IMR-90 (cell line): ENCODE data around the gene DENND1A. TPM values are rescaled to one million over a fixed set of nuclear protein-coding genes. Genes with fewer than 3 reads are reported as not detected.

Source experiments
- ATAC-seq: fragments of 200-7000 bp; cut with Tn5 transposase; 2 replicates; pipeline ENCODE4 v1.9.1; 2020; ENCODE audit warnings: low read depth, mild to moderate bottlenecking, moderate library complexity
- BruUV-seq: library from RNA; stranded (reverse); fragments of 400-500 nt; replicated peaks from 2 replicates; lab custom pipeline; 2021; lab: Mats Ljungman, UMichigan
- CTCF ChIA-PET: fragments of 300-600 bp; formaldehyde crosslinking; extraction: SDS; loops from one replicate; lab custom pipeline; 2021; ENCODE audit warnings: antibody characterized with exemption; lab: Yijun Ruan, JAX
- POLR2A ChIA-PET: fragments of 300-600 bp; sonication (Branson Sonifier 250); formaldehyde crosslinking; loops from one replicate; lab custom pipeline; 2022; ENCODE audit warnings: antibody characterized with exemption; ENCODE audit not compliant: unreplicated experiment; lab: Charles Lee
- DNase-seq: peaks from one replicate; pipeline ENCODE4 v3.0.0; 2013
- H2AFZ ChIP-seq: replicated peaks from 2 replicates; pipeline ENCODE3; 2013; ENCODE audit warnings: low read length, mild to moderate bottlenecking; ENCODE audit not compliant: poor library complexity
- H2AK5ac ChIP-seq: 2 replicates; pipeline ENCODE4 v1.6.1; 2013; ENCODE audit warnings: low read depth, low read length, inconsistent platforms
- H2AK9ac ChIP-seq: replicated peaks from 2 replicates; pipeline ENCODE3; 2013; ENCODE audit warnings: mild to moderate bottlenecking, low read depth, low read length, moderate library complexity; ENCODE audit not compliant: poor library complexity
- H2BK120ac ChIP-seq: 2 replicates; pipeline ENCODE4 v1.6.1; 2013; ENCODE audit warnings: low read depth, low read length, inconsistent platforms
- H2BK15ac ChIP-seq: 3 replicates; pipeline ENCODE4 v1.6.1; 2013; ENCODE audit warnings: low read depth, low read length, inconsistent platforms
- H2BK20ac ChIP-seq: 2 replicates; pipeline ENCODE4 v1.6.1; 2013; ENCODE audit warnings: low read depth, mild to moderate bottlenecking, inconsistent platforms, low read length, moderate library complexity
- H2BK5ac ChIP-seq: 2 replicates; pipeline ENCODE4 v1.6.1; 2013; ENCODE audit warnings: mild to moderate bottlenecking, low read depth, low read length, inconsistent platforms; ENCODE audit not compliant: poor library complexity, severe bottlenecking
- H3K14ac ChIP-seq: replicated peaks from 2 replicates; pipeline ENCODE4 v1.6.1; 2013; ENCODE audit warnings: low read depth, low read length, inconsistent platforms
- H3K18ac ChIP-seq: 2 replicates; pipeline ENCODE4 v1.6.1; 2013; ENCODE audit warnings: low read depth, low read length, control low read depth
- H3K23ac ChIP-seq: 2 replicates; pipeline ENCODE4 v1.6.1; 2013; ENCODE audit warnings: low read depth, low read length, inconsistent platforms
- H3K27ac ChIP-seq: 2 replicates; pipeline ENCODE4 v1.5.1; 2013; ENCODE audit warnings: mild to moderate bottlenecking, control low read depth, low read length; ENCODE audit not compliant: insufficient read depth
- H3K27me3 ChIP-seq: 2 replicates; pipeline ENCODE4 v1.6.1; 2013; ENCODE audit warnings: low read length; ENCODE audit not compliant: control insufficient read depth, insufficient read depth
- H3K36me3 ChIP-seq: 2 replicates; pipeline ENCODE4 v1.6.1; 2013; ENCODE audit warnings: low read length, mixed read lengths; ENCODE audit not compliant: control insufficient read depth, insufficient read depth
- H3K4ac ChIP-seq: 2 replicates; pipeline ENCODE4 v1.6.1; 2013; ENCODE audit warnings: low read depth, low read length, inconsistent platforms
- H3K4me1 ChIP-seq: 2 replicates; pipeline ENCODE4 v1.6.1; 2013; ENCODE audit warnings: low read length, mixed read lengths; ENCODE audit not compliant: control insufficient read depth, insufficient read depth
- H3K4me2 ChIP-seq: 2 replicates; pipeline ENCODE4 v1.6.1; 2013; ENCODE audit warnings: low read depth, mild to moderate bottlenecking, control low read depth, low read length, moderate library complexity
- H3K4me3 ChIP-seq: 2 replicates; pipeline ENCODE4 v1.5.1; 2013; ENCODE audit warnings: low read depth, mild to moderate bottlenecking, control low read depth, low read length, moderate library complexity; ENCODE audit not compliant: insufficient read depth
- H3K56ac ChIP-seq: 2 replicates; pipeline ENCODE4 v1.6.1; 2013; ENCODE audit warnings: low read length, inconsistent platforms; ENCODE audit not compliant: insufficient read depth; ENCODE audit errors: extremely low read depth
- H3K79me1 ChIP-seq, 2 experiments: 2 replicates each; pipeline ENCODE4 v1.6.1; 2013; ENCODE audit warnings: low read length in 2 of 2, inconsistent platforms in 1 of 2, low read depth in 1 of 2
- H3K9ac ChIP-seq: 2 replicates; pipeline ENCODE4 v1.6.1; 2013; ENCODE audit warnings: low read depth, low read length, control low read depth
- H3K9me1 ChIP-seq: 2 replicates; pipeline ENCODE4 v1.6.1; 2013; ENCODE audit warnings: low read length, inconsistent platforms; ENCODE audit not compliant: insufficient read depth
- H3K9me3 ChIP-seq: 2 replicates; pipeline ENCODE4 v1.6.1; 2013; ENCODE audit warnings: low read length; ENCODE audit not compliant: control insufficient read depth, insufficient read depth
- H4K20me1 ChIP-seq: 2 replicates; pipeline ENCODE4 v1.6.1; 2013; ENCODE audit warnings: low read length, inconsistent platforms; ENCODE audit not compliant: insufficient read depth
- H4K5ac ChIP-seq: 2 replicates; pipeline ENCODE4 v1.6.1; 2013; ENCODE audit warnings: mild to moderate bottlenecking, low read depth, low read length, control low read depth
- H4K8ac ChIP-seq, 2 experiments: 2 replicates each; pipeline ENCODE4 v1.6.1; 2013; ENCODE audit warnings: low read depth in 2 of 2, low read length in 2 of 2, control low read depth in 1 of 2, inconsistent platforms in 1 of 2
- H4K91ac ChIP-seq: 2 replicates; pipeline ENCODE4 v1.6.1; 2013; ENCODE audit warnings: low read depth, low read length, inconsistent platforms; ENCODE audit not compliant: insufficient read depth
- CHD1 ChIP-seq: IDR thresholded peaks from 2 replicates; pipeline ENCODE4 v1.6.1; 2012; ENCODE audit warnings: low read depth, low read length, improper control_type of control experiment
- MXI1 ChIP-seq: IDR thresholded peaks from 2 replicates; pipeline ENCODE4 v1.6.1; 2012; ENCODE audit warnings: low read depth, mild to moderate bottlenecking, low read length, moderate library complexity, borderline replicate concordance
- NFE2L2 ChIP-seq: fragments of 150-350 bp; IDR thresholded peaks from 2 replicates; pipeline ENCODE4 v1.6.1; 2016; ENCODE audit warnings: low read depth, mild to moderate bottlenecking, low read length
- POLR2A ChIP-seq: IDR thresholded peaks from 2 replicates; pipeline ENCODE4 v1.6.1; 2012; ENCODE audit warnings: mild to moderate bottlenecking, low read depth, low read length
- RAD21 ChIP-seq: IDR thresholded peaks from 2 replicates; pipeline ENCODE4 v1.6.1; 2012; ENCODE audit warnings: low read length, improper control_type of control experiment
- RCOR1 ChIP-seq: IDR thresholded peaks from 2 replicates; pipeline ENCODE4 v1.6.1; 2012; ENCODE audit warnings: mild to moderate bottlenecking, low read length, improper control_type of control experiment; ENCODE audit not compliant: insufficient replicate concordance
- RFX5 ChIP-seq: IDR thresholded peaks from 2 replicates; pipeline ENCODE4 v1.8.0; 2012; ENCODE audit warnings: low read depth, mild to moderate bottlenecking, low read length, moderate library complexity
- SMC3 ChIP-seq: fragments of 150-350 bp; IDR thresholded peaks from 2 replicates; pipeline ENCODE4 v1.6.1; 2016; ENCODE audit warnings: low read depth, mild to moderate bottlenecking, antibody characterized with exemption, low read length, moderate library complexity
- WGBS, 2 experiments: methylation state at CpG; one replicate each; pipeline versions ENCODE4 v1.1.5 to v1.1.7; 2013; ENCODE audit warnings: missing lambda C conversion rate in 2 of 2; ENCODE audit not compliant: insufficient read length in 1 of 2; ENCODE audit errors: extremely low coverage in 2 of 2; 5-methylcytosine and 5-hydroxymethylcytosine counted together
- dilution Hi-C: fragments of 300-500 bp; cut with HindIII; formaldehyde crosslinking; loops from one replicate; pipeline ENCODE4 v1.14.3; 2018; ENCODE audit warnings: low sequenced_read_pairs; ENCODE audit not compliant: unreplicated experiment
- in situ Hi-C: fragments of 300-500 bp; cut with MboI; formaldehyde crosslinking; loops from 3 replicates; pipeline ENCODE4 v1.14.3; 2019; ENCODE audit warnings: low sequenced_read_pairs, inconsistent platforms, mixed read lengths
- intact Hi-C: fragments of 100-400 bp; cut with micrococcal nuclease; formaldehyde crosslinking; loops from 2 replicates; pipeline ENCODE4 v1.10.0; 2022
- polyA plus RNA-seq, 3 experiments: library from polyadenylated mRNA; depleted of rRNA; stranded (reverse); fragments of >200 nt; gene quantifications; 2 replicates each; pipeline ENCODE4 v1.2.3, GENCODE V29; 2012; ENCODE audit warnings: low replicate concordance in 1 of 3
- total RNA-seq: library from RNA; depleted of rRNA; stranded (reverse); fragments of >200 nt; gene quantifications from 2 replicates; pipeline ENCODE4 v1.2.3, GENCODE V29; 2012
- TF ChIP-seq, protein P1 (sequence below): conservative IDR thresholded peaks from 2 replicates; pipeline ENCODE4 v1.5.1; 2012; ENCODE audit warnings: mild to moderate bottlenecking, low read depth, low read length, improper control_type of control experiment
- TF ChIP-seq, protein P2 (sequence below): fragments of 150-350 bp; IDR thresholded peaks from 2 replicates; pipeline ENCODE4 v1.6.1; 2016; ENCODE audit warnings: low read depth, mild to moderate bottlenecking, low read length, moderate library complexity, borderline replicate concordance

DENND1A gene
- total and polyA plus RNA-seq, 2 of the 4 experiments (the other 2 are of a cell fraction), result 21.4 to 27.6 TPM

DNA sequence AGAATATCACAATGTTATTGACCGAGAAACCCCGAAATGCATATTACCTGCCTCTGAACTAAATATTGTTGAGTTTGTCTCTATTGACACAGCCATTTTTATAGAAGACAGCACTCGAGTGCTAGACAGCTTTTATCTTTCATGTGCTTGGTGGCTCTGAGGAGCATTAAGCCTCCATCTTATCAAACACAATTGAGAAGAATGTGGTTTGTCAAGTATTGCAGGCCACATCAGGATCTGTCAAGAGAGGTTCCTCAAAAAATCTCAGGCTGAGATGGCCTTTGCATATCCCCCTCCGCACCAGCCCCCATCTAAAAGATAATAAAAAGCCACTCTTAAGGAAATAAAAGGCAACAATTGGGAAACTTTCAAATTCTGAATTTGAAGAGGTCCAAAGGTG is 284.8 kb downstream of the DENND1A start:
- dilution Hi-C loops, result no loop called here
- no peak for DNase-seq
- Histone ChIP-seq H4K8ac (no peak overlapping the region), H3K23ac (no peak overlapping the region), H4K5ac (no peak overlapping the region), H3K27ac (no peak overlapping the region), H2AK9ac (no peak overlapping the region), H2BK5ac (no peak overlapping the region), H3K56ac (no peak overlapping the region), H4K20me1 (no peaks in the 10 kb centered on the region), H2BK15ac (no peak overlapping the region), H3K4me1 (no peaks in the 10 kb centered on the region; the same call in 1 of the 2 replicates), H2BK120ac (no peak overlapping the region), H3K4me2 (no peak overlapping the region), H3K4me3 (no peak overlapping the region), H2AFZ (no peak overlapping the region), H3K27me3 (no peaks in the 10 kb centered on the region), H4K91ac (no peak overlapping the region), H2AK5ac (no peak overlapping the region), H3K9me3 (no peaks in the 10 kb centered on the region), H3K36me3 (no peaks in the 10 kb centered on the region), H3K14ac (no peak overlapping the region), H3K4ac (no peak overlapping the region), H3K18ac (no peak overlapping the region), H3K9me1 (no peaks in the 10 kb centered on the region), H2BK20ac (no peak overlapping the region), H3K9ac (no peak overlapping the region), H3K79me1 (no peaks in the 10 kb centered on the region)
- ChIA-PET POLR2A (no interaction called here), CTCF (no interaction called here)
- WGBS, 2 experiments, result no CpG with 5 or more reads among the region's 4 CpGs
- TF ChIP-seq RAD21 (no peak), POLR2A (no peak), RCOR1 (no peak), RFX5 (no peak), SMC3 (no peak), NFE2L2 (no peak), CHD1 (no peak), MXI1 (no peak)
- TF ChIP-seq, protein P1, sequence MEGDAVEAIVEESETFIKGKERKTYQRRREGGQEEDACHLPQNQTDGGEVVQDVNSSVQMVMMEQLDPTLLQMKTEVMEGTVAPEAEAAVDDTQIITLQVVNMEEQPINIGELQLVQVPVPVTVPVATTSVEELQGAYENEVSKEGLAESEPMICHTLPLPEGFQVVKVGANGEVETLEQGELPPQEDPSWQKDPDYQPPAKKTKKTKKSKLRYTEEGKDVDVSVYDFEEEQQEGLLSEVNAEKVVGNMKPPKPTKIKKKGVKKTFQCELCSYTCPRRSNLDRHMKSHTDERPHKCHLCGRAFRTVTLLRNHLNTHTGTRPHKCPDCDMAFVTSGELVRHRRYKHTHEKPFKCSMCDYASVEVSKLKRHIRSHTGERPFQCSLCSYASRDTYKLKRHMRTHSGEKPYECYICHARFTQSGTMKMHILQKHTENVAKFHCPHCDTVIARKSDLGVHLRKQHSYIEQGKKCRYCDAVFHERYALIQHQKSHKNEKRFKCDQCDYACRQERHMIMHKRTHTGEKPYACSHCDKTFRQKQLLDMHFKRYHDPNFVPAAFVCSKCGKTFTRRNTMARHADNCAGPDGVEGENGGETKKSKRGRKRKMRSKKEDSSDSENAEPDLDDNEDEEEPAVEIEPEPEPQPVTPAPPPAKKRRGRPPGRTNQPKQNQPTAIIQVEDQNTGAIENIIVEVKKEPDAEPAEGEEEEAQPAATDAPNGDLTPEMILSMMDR, result no peak
- TF ChIP-seq, protein P2, sequence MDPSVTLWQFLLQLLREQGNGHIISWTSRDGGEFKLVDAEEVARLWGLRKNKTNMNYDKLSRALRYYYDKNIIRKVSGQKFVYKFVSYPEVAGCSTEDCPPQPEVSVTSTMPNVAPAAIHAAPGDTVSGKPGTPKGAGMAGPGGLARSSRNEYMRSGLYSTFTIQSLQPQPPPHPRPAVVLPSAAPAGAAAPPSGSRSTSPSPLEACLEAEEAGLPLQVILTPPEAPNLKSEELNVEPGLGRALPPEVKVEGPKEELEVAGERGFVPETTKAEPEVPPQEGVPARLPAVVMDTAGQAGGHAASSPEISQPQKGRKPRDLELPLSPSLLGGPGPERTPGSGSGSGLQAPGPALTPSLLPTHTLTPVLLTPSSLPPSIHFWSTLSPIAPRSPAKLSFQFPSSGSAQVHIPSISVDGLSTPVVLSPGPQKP, result no peak
- BruUV-seq, result no TSS peak
- in situ Hi-C loops, result no loop called here
- intact Hi-C loops, result no loop called here
- no peak for ATAC-seq
